KOPT-K1 (cell line): ENCODE measurements around the gene WNT7A.
"Not testable (repeated sequence)": the region's sequence is repeated elsewhere in the genome, so short reads cannot be mapped to it uniquely, and the experiment has no call there.

Experiments
- H3K27ac ChIP-seq: fragments of 200-600 bp; sonication (generic); 2 replicates; pipeline ENCODE4 v1.5.1; 2016; ENCODE audit warnings: antibody characterized with exemption, mild to moderate bottlenecking, low read depth, low read length; ENCODE audit not compliant: poor library complexity, severe bottlenecking
- H3K36me3 ChIP-seq: fragments of 200-600 bp; sonication (generic); 2 replicates; pipeline ENCODE4 v1.5.1; 2017; ENCODE audit warnings: antibody characterized with exemption, mild to moderate bottlenecking, low read length, moderate library complexity; ENCODE audit not compliant: insufficient read depth
- H3K9me3 ChIP-seq: fragments of 200-600 bp; sonication (generic); 2 replicates; pipeline ENCODE4 v1.5.1; 2017; ENCODE audit warnings: antibody characterized with exemption, low read length, mild to moderate bottlenecking; ENCODE audit not compliant: insufficient read depth, poor library complexity, severe bottlenecking

The WNT7A gene

GRCh38 chr3:13863382-13863952 lies 16.4 kb downstream of the WNT7A start:
- no peaks in the 10 kb centered on the region for H3K9me3 ChIP-seq
- H3K36me3 ChIP-seq, result no peaks in the 10 kb centered on the region
- H3K27ac ChIP-seq, result no peak overlapping the region

- no peaks in the 10 kb centered on the region for H3K9me3 ChIP-seq
- H3K36me3 ChIP-seq, result no peaks in the 10 kb centered on the region
- no peak overlapping the region for H3K27ac ChIP-seq
Observed at GRCh38 chr3:13861461-13861860, 18.4 kb downstream of the WNT7A start.

GRCh38 chr3:13860001-13860400 lies 19.9 kb downstream of the WNT7A start:
- Histone ChIP-seq H3K27ac (no peak overlapping the region), H3K9me3 (no peaks in the 10 kb centered on the region), H3K36me3 (no peaks in the 10 kb centered on the region)

- Histone ChIP-seq H3K27ac (no peak overlapping the region), H3K9me3 (no peaks in the 10 kb centered on the region), H3K36me3 (no peaks in the 10 kb centered on the region)
Observed at GRCh38 chr3:13858768-13859520, 20.9 kb downstream of the WNT7A start.

- Histone ChIP-seq H3K36me3 (no peaks in the 10 kb centered on the region), H3K27ac (no peak overlapping the region), H3K9me3 (no peaks in the 10 kb centered on the region)
Observed at GRCh38 chr3:13857702-13858380, 22.0 kb downstream of the WNT7A start.

GRCh38 chr3:13856628-13857027 lies 23.2 kb downstream of the WNT7A start:
- H3K9me3 ChIP-seq, H3K27ac ChIP-seq, H3K36me3 ChIP-seq: not testable (repeated sequence)

GRCh38 chr3:13856006-13856405 lies 23.9 kb downstream of the WNT7A start:
- no peaks in the 10 kb centered on the region for H3K9me3 ChIP-seq
- no peaks in the 10 kb centered on the region for H3K36me3 ChIP-seq
- no peak overlapping the region for H3K27ac ChIP-seq

GRCh38 chr3:13854492-13854891 lies 25.4 kb downstream of the WNT7A start:
- Histone ChIP-seq H3K36me3 (no peaks in the 10 kb centered on the region), H3K27ac (no peak overlapping the region), H3K9me3 (no peaks in the 10 kb centered on the region)

GRCh38 chr3:13853978-13854296 lies 25.9 kb downstream of the WNT7A start:
- H3K9me3 ChIP-seq, result no peaks in the 10 kb centered on the region
- H3K27ac ChIP-seq, result no peak overlapping the region
- H3K36me3 ChIP-seq, result no peaks in the 10 kb centered on the region

- Histone ChIP-seq H3K36me3 (no peaks in the 10 kb centered on the region), H3K27ac (no peak overlapping the region), H3K9me3 (no peaks in the 10 kb centered on the region)
Observed at GRCh38 chr3:13853256-13853977, 26.5 kb downstream of the WNT7A start.

GRCh38 chr3:13852638-13853009 lies 27.2 kb downstream of the WNT7A start:
- H3K36me3 ChIP-seq, result no peaks in the 10 kb centered on the region
- H3K9me3 ChIP-seq, result no peaks in the 10 kb centered on the region
- H3K27ac ChIP-seq, result no peak overlapping the region

- H3K9me3 ChIP-seq, result no peaks in the 10 kb centered on the region
- no peak overlapping the region for H3K27ac ChIP-seq
- no peaks in the 10 kb centered on the region for H3K36me3 ChIP-seq
Observed at GRCh38 chr3:13851997-13852637, 27.8 kb downstream of the WNT7A start.

GRCh38 chr3:13851091-13851849 lies 28.6 kb downstream of the WNT7A start:
- H3K9me3 ChIP-seq, result no peaks in the 10 kb centered on the region
- no peak overlapping the region for H3K27ac ChIP-seq
- H3K36me3 ChIP-seq, result no peaks in the 10 kb centered on the region

GRCh38 chr3:13850161-13850945 lies 29.5 kb downstream of the WNT7A start:
- no peaks in the 10 kb centered on the region for H3K36me3 ChIP-seq
- H3K9me3 ChIP-seq, result no peaks in the 10 kb centered on the region
- H3K27ac ChIP-seq, result no peak overlapping the region
